Measurements from ENCODE around the gene SEPTIN6.
A peak's percentile ranks its signal among the peaks of the same experiment; 100 is the strongest.

The SEPTIN6 gene

DNA sequence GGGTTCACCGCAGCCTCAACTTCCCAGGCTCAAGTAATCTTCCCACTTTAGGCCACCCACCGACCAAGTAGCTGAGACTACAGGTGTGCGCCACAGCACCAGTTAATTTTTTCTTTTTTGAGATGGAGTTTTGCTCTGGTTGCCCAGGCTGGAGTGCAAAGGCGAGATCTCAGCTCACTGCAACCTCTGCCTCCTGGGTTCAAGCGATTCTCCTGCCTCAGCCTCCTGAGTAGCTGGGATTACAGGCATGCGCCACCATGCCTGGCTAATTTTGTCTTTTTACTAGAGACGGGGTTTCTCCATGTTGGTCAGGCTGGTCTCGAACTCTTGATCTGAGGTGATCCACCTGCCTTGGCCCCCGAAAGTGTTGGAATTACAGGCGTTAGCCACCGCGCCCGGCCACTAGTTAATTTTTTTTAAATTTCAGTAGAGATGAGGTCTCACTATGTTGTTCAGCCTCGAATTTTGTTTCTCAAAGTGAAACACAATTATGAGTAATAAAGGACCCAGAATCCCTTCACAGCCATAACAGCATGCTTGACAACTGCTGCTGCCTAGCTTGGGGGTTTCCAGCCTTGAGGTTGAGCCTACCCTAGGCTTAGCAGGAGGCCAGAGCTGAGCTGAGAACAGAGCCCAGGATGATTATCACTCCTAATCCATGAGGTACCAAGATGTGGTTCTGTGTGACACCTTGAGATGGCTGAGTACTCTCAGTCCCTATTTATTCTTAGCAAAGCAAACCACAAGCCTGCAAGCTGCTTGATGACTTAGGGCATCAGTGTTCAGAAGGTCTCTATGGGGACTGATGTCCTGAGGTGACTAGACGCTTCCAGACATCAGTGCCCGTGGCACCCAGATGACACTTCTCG lies 45.2 kb downstream of the SEPTIN6 start:
- peak; percentile 63 for DNase-seq (ENCODE audit: low spot score)
- TF ChIP-seq, protein P1, sequence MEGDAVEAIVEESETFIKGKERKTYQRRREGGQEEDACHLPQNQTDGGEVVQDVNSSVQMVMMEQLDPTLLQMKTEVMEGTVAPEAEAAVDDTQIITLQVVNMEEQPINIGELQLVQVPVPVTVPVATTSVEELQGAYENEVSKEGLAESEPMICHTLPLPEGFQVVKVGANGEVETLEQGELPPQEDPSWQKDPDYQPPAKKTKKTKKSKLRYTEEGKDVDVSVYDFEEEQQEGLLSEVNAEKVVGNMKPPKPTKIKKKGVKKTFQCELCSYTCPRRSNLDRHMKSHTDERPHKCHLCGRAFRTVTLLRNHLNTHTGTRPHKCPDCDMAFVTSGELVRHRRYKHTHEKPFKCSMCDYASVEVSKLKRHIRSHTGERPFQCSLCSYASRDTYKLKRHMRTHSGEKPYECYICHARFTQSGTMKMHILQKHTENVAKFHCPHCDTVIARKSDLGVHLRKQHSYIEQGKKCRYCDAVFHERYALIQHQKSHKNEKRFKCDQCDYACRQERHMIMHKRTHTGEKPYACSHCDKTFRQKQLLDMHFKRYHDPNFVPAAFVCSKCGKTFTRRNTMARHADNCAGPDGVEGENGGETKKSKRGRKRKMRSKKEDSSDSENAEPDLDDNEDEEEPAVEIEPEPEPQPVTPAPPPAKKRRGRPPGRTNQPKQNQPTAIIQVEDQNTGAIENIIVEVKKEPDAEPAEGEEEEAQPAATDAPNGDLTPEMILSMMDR (IDR thresholded peaks at IDR 0.05; ENCODE audit: extremely low read depth, missing control alignments), result no peak

DNA sequence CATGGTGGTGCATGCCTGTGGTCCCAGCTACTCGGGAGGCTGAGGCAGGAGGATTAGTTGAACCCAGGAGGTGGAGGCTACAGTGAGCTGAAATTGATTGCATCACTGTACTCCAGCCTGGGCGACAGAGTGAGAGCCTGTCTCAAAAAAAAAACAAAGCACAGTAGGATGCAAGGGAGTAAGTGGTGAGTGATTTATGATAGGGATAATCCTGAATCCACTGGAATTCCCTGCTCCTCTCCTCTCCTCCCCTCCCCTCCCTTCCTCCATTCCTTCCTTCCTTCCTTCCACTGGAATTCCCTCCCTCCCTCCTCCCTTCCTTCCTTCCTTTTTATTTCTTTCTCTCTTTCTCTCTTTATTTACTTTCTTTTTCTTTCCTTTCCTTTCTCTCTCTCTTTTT lies 45.9 kb downstream of the SEPTIN6 start:
- DNase-seq (ENCODE audit: low spot score), result no peak
- TF ChIP-seq, protein P1 (IDR thresholded peaks at IDR 0.05; ENCODE audit: extremely low read depth, missing control alignments), result no peak

DNA sequence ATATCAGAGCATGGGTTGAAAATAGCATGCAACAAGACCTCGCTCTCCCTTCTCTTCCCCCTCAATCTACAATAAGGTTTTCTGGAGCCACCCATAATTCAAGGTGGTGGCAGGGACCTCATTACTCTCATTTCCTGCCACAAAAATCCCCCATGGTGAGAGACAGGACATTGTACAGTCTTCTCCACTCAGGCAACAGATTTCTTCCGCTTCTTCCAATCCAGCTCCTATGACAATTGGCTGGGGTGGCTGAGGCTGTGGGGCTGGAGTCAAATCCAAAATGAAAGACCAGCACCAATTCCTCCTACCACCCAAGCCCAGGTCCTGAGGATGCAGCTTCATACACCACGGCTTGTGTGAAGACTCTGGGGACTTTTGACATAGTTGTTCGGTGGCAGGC lies 46.5 kb downstream of the SEPTIN6 start:
- no peak for DNase-seq (ENCODE audit: low spot score)
- TF ChIP-seq, protein P1 (IDR thresholded peaks at IDR 0.05; ENCODE audit: extremely low read depth, missing control alignments), result no peak

DNA sequence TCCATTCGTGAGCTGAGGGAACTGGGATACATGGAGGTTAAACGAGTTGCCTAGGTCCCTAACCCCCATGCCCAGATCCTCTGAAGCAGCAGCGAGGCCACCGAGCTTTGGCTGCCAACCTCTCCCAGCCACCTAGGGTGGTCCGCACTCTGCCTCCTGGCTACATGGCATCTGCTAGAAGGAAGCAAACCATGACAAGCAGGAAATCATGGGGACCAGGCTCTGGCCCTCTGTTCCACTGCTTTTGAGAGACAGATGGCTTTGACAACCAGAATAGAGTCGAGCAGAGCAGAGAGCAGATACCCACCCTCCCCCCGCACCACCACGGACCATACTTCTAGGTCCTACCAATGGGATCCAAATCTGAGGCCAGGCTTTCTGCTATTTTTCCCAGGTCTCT lies 49.3 kb downstream of the SEPTIN6 start:
- TF ChIP-seq, protein P1 (IDR thresholded peaks at IDR 0.05; ENCODE audit: extremely low read depth, missing control alignments), result no peak

More for the DNA sequence above, 49.3 kb downstream of the SEPTIN6 start:
- DNase-seq (ENCODE audit: low spot score), result no peak

Measured in GM20000 (cell line).